Vagina (tissue), 2 donors: ENCODE data around the gene LDLRAD4. TPM values are rescaled to one million over a fixed set of nuclear protein-coding genes. Genes with fewer than 3 reads are reported as not detected.

ENCODE experiments used
- DNase-seq, 2 donors: peaks; one replicate each; pipeline ENCODE4 v3.0.0-alpha.2; 2017; ENCODE audit errors: extremely low spot score in 2 of 2
- H3K27ac ChIP-seq: fragments of 200-600 bp; sonication (generic); one replicate; pipeline ENCODE4 v1.5.1; 2019
- H3K27me3 ChIP-seq: fragments of 200-600 bp; sonication (generic); one replicate; pipeline ENCODE4 v1.5.1; 2019
- H3K36me3 ChIP-seq, 2 donors: fragments of 200-600 bp; sonication (generic); one replicate each; pipeline ENCODE4 v1.5.1; 2017 to 2019
- H3K4me1 ChIP-seq: fragments of 200-600 bp; sonication (generic); one replicate; pipeline ENCODE4 v1.5.1; 2019
- H3K4me3 ChIP-seq, 2 donors: fragments of 200-600 bp; sonication (generic); 1 replicate in 1 of 2; 2 replicates in 1 of 2; pipeline ENCODE4 v1.5.1; 2016 to 2019
- H3K9me3 ChIP-seq: fragments of 200-600 bp; sonication (generic); one replicate; pipeline ENCODE4 v1.5.1; 2019
- POLR2A ChIP-seq, 2 donors: fragments of 450-650 bp; IDR thresholded peaks; one replicate each; pipeline ENCODE4 v1.6.1; 2017; ENCODE audit warnings: antibody characterized with exemption in 2 of 2, mild to moderate bottlenecking in 2 of 2, moderate library complexity in 2 of 2
- POLR2AphosphoS5 ChIP-seq, 2 donors: sonication (generic); formaldehyde crosslinking; IDR thresholded peaks; one replicate each; pipeline ENCODE4 v1.9.0; 2017; ENCODE audit warnings: antibody characterized with exemption in 2 of 2, mild to moderate bottlenecking in 2 of 2, low read depth in 1 of 2; ENCODE audit not compliant: insufficient read depth in 1 of 2
- intact Hi-C: fragments of 100-400 bp; cut with DNase I; formaldehyde crosslinking; loops from one replicate; pipeline ENCODE4 v1.15.1; 2023
- total RNA-seq: library from RNA; depleted of rRNA; stranded (reverse); fragments of >200 nt; gene quantifications from one replicate; pipeline ENCODE4 v1.2.3, GENCODE V29; 2016
- TF ChIP-seq, protein P1 (sequence below), 3 experiments: fragments of 450-650 bp in 2 of 3; fragments of 200-600 bp in 1 of 3; sonication (generic) in 1 of 3; IDR thresholded peaks; one replicate each; pipeline ENCODE4 v1.5.1; 2017 to 2019; ENCODE audit warnings: antibody characterized with exemption in 3 of 3, mild to moderate bottlenecking in 2 of 3, moderate library complexity in 2 of 3

LDLRAD4 gene
- total RNA-seq, 1 donor from 2014 or later, result 24.3 TPM

DNA sequence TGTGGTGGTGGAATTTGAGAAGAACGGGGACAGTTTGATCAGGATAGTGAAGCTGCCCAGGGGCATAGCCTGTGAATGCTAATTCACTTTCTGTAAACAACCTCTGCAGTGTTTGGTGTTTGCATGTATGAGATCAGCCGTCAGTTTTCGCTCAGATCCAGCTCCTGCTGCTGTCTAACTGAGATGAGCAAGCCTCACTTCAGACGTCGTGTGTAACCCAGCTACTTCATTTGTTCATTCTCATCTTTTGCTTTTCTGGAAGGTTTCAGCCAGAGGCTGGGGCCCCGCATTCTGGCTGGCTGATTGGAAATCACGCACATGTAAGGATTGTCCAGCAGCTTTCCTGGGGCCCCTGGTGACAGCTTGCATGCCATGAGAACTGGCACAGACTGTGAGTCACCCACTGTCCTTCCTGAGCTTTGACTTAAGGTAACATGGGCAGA, 48.9 kb downstream of the LDLRAD4 start:
- intact Hi-C loops, result no loop called here
- H3K27ac ChIP-seq, result no peak overlapping the region
- no peaks in the 10 kb centered on the region for H3K36me3 ChIP-seq
- H3K9me3 ChIP-seq, result no peaks in the 10 kb centered on the region
- no peak overlapping the region for H3K4me3 ChIP-seq
- TF ChIP-seq POLR2AphosphoS5 (IDR thresholded peaks at IDR 0.05; ENCODE audit: insufficient read depth in 1 of 2, low read depth in 1 of 2), result no peak
- no peak for TF ChIP-seq POLR2A (IDR thresholded peaks at IDR 0.05)
- TF ChIP-seq, protein P1, sequence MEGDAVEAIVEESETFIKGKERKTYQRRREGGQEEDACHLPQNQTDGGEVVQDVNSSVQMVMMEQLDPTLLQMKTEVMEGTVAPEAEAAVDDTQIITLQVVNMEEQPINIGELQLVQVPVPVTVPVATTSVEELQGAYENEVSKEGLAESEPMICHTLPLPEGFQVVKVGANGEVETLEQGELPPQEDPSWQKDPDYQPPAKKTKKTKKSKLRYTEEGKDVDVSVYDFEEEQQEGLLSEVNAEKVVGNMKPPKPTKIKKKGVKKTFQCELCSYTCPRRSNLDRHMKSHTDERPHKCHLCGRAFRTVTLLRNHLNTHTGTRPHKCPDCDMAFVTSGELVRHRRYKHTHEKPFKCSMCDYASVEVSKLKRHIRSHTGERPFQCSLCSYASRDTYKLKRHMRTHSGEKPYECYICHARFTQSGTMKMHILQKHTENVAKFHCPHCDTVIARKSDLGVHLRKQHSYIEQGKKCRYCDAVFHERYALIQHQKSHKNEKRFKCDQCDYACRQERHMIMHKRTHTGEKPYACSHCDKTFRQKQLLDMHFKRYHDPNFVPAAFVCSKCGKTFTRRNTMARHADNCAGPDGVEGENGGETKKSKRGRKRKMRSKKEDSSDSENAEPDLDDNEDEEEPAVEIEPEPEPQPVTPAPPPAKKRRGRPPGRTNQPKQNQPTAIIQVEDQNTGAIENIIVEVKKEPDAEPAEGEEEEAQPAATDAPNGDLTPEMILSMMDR (IDR thresholded peaks at IDR 0.05), result no peak
- H3K27me3 ChIP-seq, result no peaks in the 10 kb centered on the region
- peak in 1 of 2 donors; percentile 37 for DNase-seq
- H3K4me1 ChIP-seq, result peaks cover 58% of the 10 kb centered on the region

DNA sequence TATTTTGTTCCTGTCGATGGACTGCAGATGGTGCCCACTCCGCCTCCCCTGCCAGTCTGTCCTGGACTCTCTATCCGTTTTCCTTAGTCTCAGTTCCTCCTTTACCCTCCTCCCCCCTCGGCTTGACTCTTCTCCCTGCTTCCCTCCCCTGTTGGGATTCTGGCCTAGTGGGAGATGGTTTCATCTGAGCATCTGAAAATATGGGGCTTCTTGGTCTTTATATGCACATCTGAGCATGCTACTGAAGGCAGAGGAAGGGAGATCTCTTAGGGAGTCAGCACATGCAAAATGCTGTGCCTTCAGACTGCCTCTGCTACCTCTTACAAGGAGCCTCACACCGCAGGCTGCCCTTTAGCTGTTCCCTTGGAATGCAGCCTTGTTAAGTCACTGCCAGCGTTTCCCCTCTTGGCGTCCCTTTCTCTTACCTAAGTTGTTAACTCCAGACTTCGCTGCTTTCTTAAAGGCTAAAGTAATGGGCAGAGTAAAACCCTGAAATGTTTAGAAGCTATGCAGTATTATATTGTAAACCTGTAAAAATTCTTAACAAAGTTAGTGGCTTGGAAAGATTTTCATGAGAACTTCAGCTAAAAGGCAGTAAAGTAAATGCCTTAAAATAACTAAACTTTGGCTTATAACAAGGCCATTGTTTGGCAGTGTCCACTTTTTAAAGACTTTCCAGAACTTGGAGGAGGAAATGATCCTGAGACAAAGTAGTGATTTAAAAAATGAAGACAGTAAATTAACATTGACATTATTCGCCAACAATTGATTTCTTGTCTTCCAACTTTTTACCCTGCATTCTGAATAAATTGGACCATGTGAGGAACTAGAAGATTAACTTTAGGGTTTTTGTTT, 49.8 kb downstream of the LDLRAD4 start:
- H3K9me3 ChIP-seq, result no peaks in the 10 kb centered on the region
- intact Hi-C loops, result no loop called here
- DNase-seq, result peak in 1 of 2 donors; percentile 43
- H3K4me3 ChIP-seq, result no peak overlapping the region
- H3K36me3 ChIP-seq, result no peaks in the 10 kb centered on the region
- no peak for TF ChIP-seq POLR2A (IDR thresholded peaks at IDR 0.05)
- TF ChIP-seq POLR2AphosphoS5 (IDR thresholded peaks at IDR 0.05; ENCODE audit: insufficient read depth in 1 of 2, low read depth in 1 of 2), result no peak
- TF ChIP-seq, protein P1 (IDR thresholded peaks at IDR 0.05), result no peak
- no peaks in the 10 kb centered on the region for H3K27me3 ChIP-seq
- peak overlapping the region; percentile 52 for H3K27ac ChIP-seq
- peaks cover 58% of the 10 kb centered on the region for H3K4me1 ChIP-seq

DNA sequence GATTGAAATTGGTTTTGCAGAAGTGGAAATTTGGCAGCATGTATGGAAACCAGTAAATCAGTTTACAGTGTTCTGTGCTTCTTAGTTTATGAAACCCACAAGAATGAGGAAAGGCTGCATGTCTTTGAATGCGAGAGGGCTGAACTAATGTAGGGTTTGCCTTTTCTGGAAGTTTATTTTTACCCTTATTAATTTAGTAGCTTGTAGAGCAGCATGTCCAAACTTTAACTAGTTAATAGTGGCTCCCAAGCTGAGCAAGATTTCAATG, 50.4 kb downstream of the LDLRAD4 start:
- Histone ChIP-seq H3K4me3 (no peak overlapping the region), H3K27me3 (no peaks in the 10 kb centered on the region), H3K9me3 (no peaks in the 10 kb centered on the region), H3K4me1 (peaks cover 57% of the 10 kb centered on the region), H3K27ac (peak overlapping the region; percentile 52), H3K36me3 (no peaks in the 10 kb centered on the region)
- no peak for DNase-seq
- intact Hi-C loops, result no loop called here
- TF ChIP-seq POLR2AphosphoS5 (IDR thresholded peaks at IDR 0.05; ENCODE audit: insufficient read depth in 1 of 2, low read depth in 1 of 2) (no peak), POLR2A (IDR thresholded peaks at IDR 0.05) (no peak)
- TF ChIP-seq, protein P1 (IDR thresholded peaks at IDR 0.05), result no peak

DNA sequence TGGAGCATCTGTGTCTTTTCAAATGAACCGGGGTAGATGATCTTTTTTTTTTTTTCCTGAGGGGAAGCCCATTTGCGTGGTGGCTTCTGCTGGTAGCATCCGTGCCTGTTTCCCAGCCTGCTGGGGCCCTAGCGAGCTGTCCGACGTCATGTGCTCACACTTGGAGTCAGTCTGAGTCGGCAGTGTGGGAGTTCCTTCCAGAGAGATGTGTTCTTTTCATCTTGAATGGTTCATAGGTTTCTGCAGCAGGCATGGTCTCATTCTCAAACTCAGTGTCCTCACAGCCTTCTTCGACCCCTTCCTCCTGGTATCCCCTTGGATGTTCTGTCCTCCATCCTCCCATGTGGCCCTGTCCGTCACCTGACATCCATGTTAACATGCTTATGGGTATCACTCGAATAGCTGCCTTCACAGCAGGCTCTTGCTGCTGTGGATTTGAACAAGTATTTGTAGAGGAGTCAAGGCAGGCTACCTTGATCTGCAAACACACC, 51.0 kb downstream of the LDLRAD4 start:
- intact Hi-C loops, result no loop called here
- no peaks in the 10 kb centered on the region for H3K9me3 ChIP-seq
- H3K27ac ChIP-seq, result peak overlapping the region; percentile 52
- peak in 1 of 2 donors; percentile 91 for DNase-seq
- H3K27me3 ChIP-seq, result no peaks in the 10 kb centered on the region
- H3K4me3 ChIP-seq, result no peak overlapping the region
- H3K4me1 ChIP-seq, result peaks cover 51% of the 10 kb centered on the region
- no peaks in the 10 kb centered on the region for H3K36me3 ChIP-seq
- TF ChIP-seq POLR2AphosphoS5 (IDR thresholded peaks at IDR 0.05; ENCODE audit: insufficient read depth in 1 of 2, low read depth in 1 of 2), result peak in 1 of 2 donors; percentile 21
- TF ChIP-seq, protein P1 (IDR thresholded peaks at IDR 0.05), result no peak

DNA sequence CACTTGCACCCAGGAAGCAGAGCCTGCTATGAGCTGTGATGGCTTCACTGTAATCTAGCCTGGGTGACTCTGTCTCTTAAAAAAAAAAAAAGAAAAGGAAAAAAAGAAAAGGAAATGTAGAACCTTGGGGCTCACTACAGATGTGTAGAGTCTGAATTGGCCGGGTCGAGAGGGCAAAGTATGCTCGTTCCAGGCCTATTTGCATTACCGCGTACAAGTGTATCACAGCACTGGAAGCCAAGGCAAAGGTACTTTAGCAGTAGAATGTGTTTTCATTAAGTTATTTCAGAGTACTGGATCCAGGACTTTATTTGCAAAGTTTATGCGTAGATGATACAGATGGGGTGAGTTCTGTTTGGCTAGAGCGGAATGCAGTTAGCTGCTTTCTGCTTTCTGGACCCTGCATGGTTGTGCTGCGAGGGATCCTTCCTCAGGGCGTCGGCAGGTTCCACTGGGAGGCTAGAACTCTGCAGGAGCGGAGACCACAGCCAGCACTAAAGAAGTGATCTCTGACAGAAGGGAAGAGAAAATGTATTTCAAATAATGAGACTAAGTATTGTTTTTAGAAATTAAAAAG, 51.8 kb downstream of the LDLRAD4 start:
- intact Hi-C loops, result no loop called here
- no peaks in the 10 kb centered on the region for H3K27me3 ChIP-seq
- no peak for TF ChIP-seq POLR2AphosphoS5 (IDR thresholded peaks at IDR 0.05; ENCODE audit: insufficient read depth in 1 of 2, low read depth in 1 of 2)
- TF ChIP-seq POLR2A (IDR thresholded peaks at IDR 0.05), result no peak
- TF ChIP-seq, protein P1 (IDR thresholded peaks at IDR 0.05), result no peak
- no peak overlapping the region for H3K4me3 ChIP-seq
- peaks cover 45% of the 10 kb centered on the region for H3K4me1 ChIP-seq
- no peaks in the 10 kb centered on the region for H3K9me3 ChIP-seq
- H3K27ac ChIP-seq, result peak overlapping the region; percentile 52
- DNase-seq, result no peak
- H3K36me3 ChIP-seq, result no peaks in the 10 kb centered on the region
